ENCODE results near the gene ANXA3. TPM values are rescaled to one million over a fixed set of nuclear protein-coding genes. Genes with fewer than 3 reads are reported as not detected.

ANXA3 gene
- polyA plus RNA-seq, 1 of the 3 experiments (the other 2 are of a cell fraction) = 13.8 TPM

GRCh38 chr4:78634011-78634664 is 82.6 kb downstream of the ANXA3 start:
- no peak for DNase-seq
- Histone ChIP-seq H3K4me3 (ENCODE audit: low read depth in 2 of 2, low read length in 1 of 2) (no peak overlapping the region), H3K9me3 (no peaks in the 10 kb centered on the region), H3K27me3 (ENCODE audit: insufficient read depth) (no peaks in the 10 kb centered on the region), H3K79me2 (ENCODE audit: insufficient read depth) (no peaks in the 10 kb centered on the region), H3K27ac (ENCODE audit: low read depth in 2 of 2, low read length in 1 of 2) (no peak overlapping the region), H3K4me2 (no peak overlapping the region), H3F3A (replicated peaks; ENCODE audit: insufficient read depth) (no peaks in the 10 kb centered on the region), H2AFZ (ENCODE audit: low read depth) (peak overlapping the region; percentile 6; the same call in 1 of the 2 replicates), H3K9me2 (no peaks in the 10 kb centered on the region), H3K4me1 (ENCODE audit: control insufficient read depth in 1 of 2, insufficient read depth in 2 of 2, low read depth in 1 of 2, low read length in 1 of 2) (peaks cover 0 to 15% of the 10 kb centered on the region in 2 experiments; a peak in 1 of 4 replicates), H3K9ac (no peak overlapping the region), H4K20me1 (ENCODE audit: insufficient read depth) (no peaks in the 10 kb centered on the region), H3K36me3 (replicated peaks in 1 of 2; ENCODE audit: control insufficient read depth in 1 of 2, insufficient read depth in 2 of 2, low read length in 1 of 2) (no peaks in the 10 kb centered on the region)
- WGBS (ENCODE audit: low lambda C conversion rate) = 78% methylated on average over 5 of the region's 5 CpGs
- POLR2A ChIA-PET = no interaction called here
- TF ChIP-seq SMC3 (IDR thresholded peaks at IDR 0.05; ENCODE audit: low read depth, low read length) = no peak
- CTCF ChIA-PET = interaction anchor here (0.7 to 2.0 kb wide), 2 partner anchors 11 to 33 kb away, joined by 3 to 10 read pairs; no protein-coding TSS in a partner anchor

- Histone ChIP-seq H3K4me2 (no peak overlapping the region), H3K4me1 (ENCODE audit: control insufficient read depth in 1 of 2, insufficient read depth in 2 of 2, low read depth in 1 of 2, low read length in 1 of 2) (peaks cover 0 to 3% of the 10 kb centered on the region in 2 experiments; a peak in 1 of 4 replicates), H4K20me1 (ENCODE audit: insufficient read depth) (no peaks in the 10 kb centered on the region), H3K79me2 (ENCODE audit: insufficient read depth) (no peaks in the 10 kb centered on the region), H3K27ac (ENCODE audit: low read depth in 2 of 2, low read length in 1 of 2) (no peak overlapping the region), H3F3A (replicated peaks; ENCODE audit: insufficient read depth) (no peaks in the 10 kb centered on the region), H3K36me3 (replicated peaks in 1 of 2; ENCODE audit: control insufficient read depth in 1 of 2, insufficient read depth in 2 of 2, low read length in 1 of 2) (no peaks in the 10 kb centered on the region), H3K9ac (no peak overlapping the region), H3K9me2 (no peaks in the 10 kb centered on the region), H2AFZ (ENCODE audit: low read depth) (no peak overlapping the region), H3K27me3 (ENCODE audit: insufficient read depth) (no peaks in the 10 kb centered on the region), H3K4me3 (ENCODE audit: low read depth in 2 of 2, low read length in 1 of 2) (no peak overlapping the region), H3K9me3 (no peaks in the 10 kb centered on the region)
- ChIA-PET CTCF (interaction anchor here (1.5 to 1.9 kb wide), 2 partner anchors 22 to 580 kb away, joined by 5 read pairs; no protein-coding TSS in a partner anchor), POLR2A (no interaction called here)
- DNase-seq = no peak
- TF ChIP-seq USF1 (IDR thresholded peaks at IDR 0.05; ENCODE audit: borderline replicate concordance, low read depth) (no peak), MXI1 (IDR thresholded peaks at IDR 0.05; ENCODE audit: low read depth, low read length) (no peak), GABPA (IDR thresholded peaks at IDR 0.05; ENCODE audit: low read depth) (no peak), FOXM1 (IDR thresholded peaks at IDR 0.05; ENCODE audit: low read depth) (no peak), MAX (IDR thresholded peaks at IDR 0.05; ENCODE audit: low read depth) (no peak), POLR2AphosphoS5 (IDR thresholded peaks at IDR 0.05; ENCODE audit: low read depth, low read length) (no peak), FOSL2 (IDR thresholded peaks at IDR 0.05; ENCODE audit: borderline replicate concordance, low read depth) (no peak), IRF3 (IDR thresholded peaks at IDR 0.05; ENCODE audit: low read depth, low read length) (no peak), REST (IDR thresholded peaks at IDR 0.05; ENCODE audit: low read depth, low read length) (no peak), FOXJ3 (CRISPR knock-in tag; IDR thresholded peaks at IDR 0.05) (no peak), CHD2 (IDR thresholded peaks at IDR 0.05; ENCODE audit: low read length, partially characterized antibody) (no peak), RFX5 (IDR thresholded peaks at IDR 0.05; ENCODE audit: low read length) (no peak), ELF1 (IDR thresholded peaks at IDR 0.05) (no peak), TCF12 (IDR thresholded peaks at IDR 0.05) (no peak), SMC3 (IDR thresholded peaks at IDR 0.05; ENCODE audit: low read depth, low read length) (no peak)
- WGBS (ENCODE audit: low lambda C conversion rate) = 91% methylated on average over 4 of the region's 4 CpGs
These were observed 87.0 kb downstream of the ANXA3 start for GRCh38 chr4:78638337-78639172.
